Kidney (tissue), 14 donors: ENCODE measurements around the gene HRK. TPM values are rescaled to one million over a fixed set of nuclear protein-coding genes. Genes with fewer than 3 reads are reported as not detected.

Experiments used
- DNase-seq, 5 donors: peaks; one replicate each; pipeline ENCODE4 v3.0.0-alpha.2; 2013 to 2020
- FAIRE-seq: peaks from 2 replicates; lab custom pipeline; 2012; peaks lifted over from hg19 to GRCh38; lab: Jason Lieb, UNC
- H3K27ac ChIP-seq, 2 donors: one replicate each; pipeline ENCODE4 v1.7.0; 2013; ENCODE audit warnings: low read depth in 2 of 2, low read length in 2 of 2, inconsistent platforms in 1 of 2
- H3K27me3 ChIP-seq: one replicate; pipeline ENCODE4 v1.7.1; 2013; ENCODE audit warnings: low read length, inconsistent platforms; ENCODE audit not compliant: control insufficient read depth, insufficient read depth
- H3K36me3 ChIP-seq, 3 donors: one replicate each; pipeline versions ENCODE4 v1.7.0 to v1.7.1; 2013; ENCODE audit warnings: low read length in 3 of 3, control low read depth in 1 of 3, inconsistent platforms in 1 of 3; ENCODE audit not compliant: insufficient read depth in 3 of 3, control insufficient read depth in 2 of 3
- H3K4me1 ChIP-seq, 3 donors: one replicate each; pipeline versions ENCODE4 v1.7.0 to v1.7.1; 2013; ENCODE audit warnings: low read length in 3 of 3, inconsistent platforms in 1 of 3, low read depth in 1 of 3; ENCODE audit not compliant: control insufficient read depth in 2 of 3, insufficient read depth in 2 of 3
- H3K4me3 ChIP-seq, 3 donors: one replicate each; pipeline versions ENCODE4 v1.7.0 to v1.8.1; 2013; ENCODE audit warnings: low read length in 3 of 3, control low read depth in 1 of 3, inconsistent platforms in 1 of 3
- H3K9ac ChIP-seq, 3 donors: one replicate each; pipeline versions ENCODE4 v1.7.0 to v1.7.1; 2013; ENCODE audit warnings: low read length in 3 of 3, control low read depth in 1 of 3, inconsistent platforms in 1 of 3
- H3K9me3 ChIP-seq, 3 donors: one replicate each; pipeline versions ENCODE4 v1.7.0 to v1.7.1; 2013; ENCODE audit warnings: low read length in 3 of 3, control low read depth in 1 of 3, inconsistent platforms in 1 of 3; ENCODE audit not compliant: control insufficient read depth in 2 of 3, insufficient read depth in 1 of 3
- intact Hi-C: fragments of 100-400 bp; cut with DNase I; formaldehyde crosslinking; loops from one replicate; pipeline ENCODE4 v1.11.1; 2022
- polyA plus RNA-seq: library from polyadenylated mRNA; stranded (reverse); fragments of 350-450 nt; fragmentation: Illumina TruSeq; extraction: RNeasy Lipid Tissue Mini Kit (QIAGEN cat#74804); gene quantifications from one replicate; pipeline ENCODE4 v1.2.3, GENCODE V29; 2014; ENCODE audit warnings: low read depth, low replicate concordance; ENCODE audit not compliant: insufficient read depth
- total RNA-seq: library from RNA; stranded (reverse); fragmentation: NEBNext Ultra II Directional; extraction: Animal tissue kit (Norgen Biotek cat#: 25700); gene quantifications from one replicate; pipeline ENCODE4 v1.2.1, GENCODE V29; 2021
- TF ChIP-seq, protein P1 (sequence below): IDR thresholded peaks from 3 replicates; pipeline ENCODE4 v1.5.1; 2012; ENCODE audit warnings: mild to moderate bottlenecking, moderate library complexity, borderline replicate concordance; ENCODE audit not compliant: insufficient read depth; ENCODE audit errors: extremely low read depth
- donor health status: control.
- donor health status: control.
- donor health status: control.
- donor health status: control.
- donor health status: control.
- donor health status: DM: yes; HTN: yes; CAD: no.
- donor health status: Normal renal cell carcinoma (clear cell type).

Gene HRK
- total and polyA plus RNA-seq, 2 donors from 2014 or later, result 5.0 TPM; not detected in 1

- DNase-seq (no peak), FAIRE-seq (no peak)
- H3K9me3 ChIP-seq, result no peaks in the 10 kb centered on the region
- TF ChIP-seq, protein P1, sequence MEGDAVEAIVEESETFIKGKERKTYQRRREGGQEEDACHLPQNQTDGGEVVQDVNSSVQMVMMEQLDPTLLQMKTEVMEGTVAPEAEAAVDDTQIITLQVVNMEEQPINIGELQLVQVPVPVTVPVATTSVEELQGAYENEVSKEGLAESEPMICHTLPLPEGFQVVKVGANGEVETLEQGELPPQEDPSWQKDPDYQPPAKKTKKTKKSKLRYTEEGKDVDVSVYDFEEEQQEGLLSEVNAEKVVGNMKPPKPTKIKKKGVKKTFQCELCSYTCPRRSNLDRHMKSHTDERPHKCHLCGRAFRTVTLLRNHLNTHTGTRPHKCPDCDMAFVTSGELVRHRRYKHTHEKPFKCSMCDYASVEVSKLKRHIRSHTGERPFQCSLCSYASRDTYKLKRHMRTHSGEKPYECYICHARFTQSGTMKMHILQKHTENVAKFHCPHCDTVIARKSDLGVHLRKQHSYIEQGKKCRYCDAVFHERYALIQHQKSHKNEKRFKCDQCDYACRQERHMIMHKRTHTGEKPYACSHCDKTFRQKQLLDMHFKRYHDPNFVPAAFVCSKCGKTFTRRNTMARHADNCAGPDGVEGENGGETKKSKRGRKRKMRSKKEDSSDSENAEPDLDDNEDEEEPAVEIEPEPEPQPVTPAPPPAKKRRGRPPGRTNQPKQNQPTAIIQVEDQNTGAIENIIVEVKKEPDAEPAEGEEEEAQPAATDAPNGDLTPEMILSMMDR, result no peak
- H3K9ac ChIP-seq, result no peak overlapping the region
- intact Hi-C loops, result no loop called here
- no peak overlapping the region for H3K4me3 ChIP-seq
- no peaks in the 10 kb centered on the region for H3K4me1 ChIP-seq
- H3K36me3 ChIP-seq, result no peaks in the 10 kb centered on the region
- H3K27me3 ChIP-seq, result no peaks in the 10 kb centered on the region
- H3K27ac ChIP-seq, result no peak overlapping the region
Observed at GRCh38 chr12:116906285-116906684, 25.0 kb upstream of the HRK start.

GRCh38 chr12:116903818-116904217, 22.6 kb upstream of the HRK start:
- no peak for DNase-seq
- intact Hi-C loops, result no loop called here
- no peak overlapping the region for H3K27ac ChIP-seq
- TF ChIP-seq, protein P1, result no peak
- H3K36me3 ChIP-seq, result no peaks in the 10 kb centered on the region
- no peaks in the 10 kb centered on the region for H3K4me1 ChIP-seq
- no peak overlapping the region for H3K4me3 ChIP-seq
- no peak for FAIRE-seq
- H3K27me3 ChIP-seq, result no peaks in the 10 kb centered on the region
- no peaks in the 10 kb centered on the region for H3K9me3 ChIP-seq
- no peak overlapping the region for H3K9ac ChIP-seq

DNA sequence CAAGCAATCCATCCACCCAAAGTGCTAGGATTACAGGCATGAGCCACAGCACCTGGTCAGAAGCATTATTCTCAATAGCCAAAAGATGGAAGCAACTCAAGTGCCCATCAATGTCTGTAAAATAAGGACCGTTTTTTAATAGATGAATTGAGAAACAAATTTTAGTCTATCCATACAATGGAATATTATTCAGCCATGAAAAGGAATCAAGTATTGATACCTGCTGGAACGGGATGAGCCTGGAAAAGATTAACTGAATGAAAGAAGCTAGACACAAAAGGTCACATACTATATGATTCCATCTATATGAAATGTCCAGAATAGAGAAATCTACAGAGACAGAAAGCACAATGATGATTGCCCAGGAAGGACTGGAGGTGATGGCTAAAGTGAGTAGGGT, 20.4 kb upstream of the HRK start:
- H3K36me3 ChIP-seq, result no peaks in the 10 kb centered on the region
- no peak overlapping the region for H3K27ac ChIP-seq
- H3K9ac ChIP-seq, result no peak overlapping the region
- intact Hi-C loops, result no loop called here
- no peak overlapping the region for H3K4me3 ChIP-seq
- FAIRE-seq (no peak), DNase-seq (no peak)
- TF ChIP-seq, protein P1, result no peak
- no peaks in the 10 kb centered on the region for H3K9me3 ChIP-seq
- no peaks in the 10 kb centered on the region for H3K27me3 ChIP-seq
- H3K4me1 ChIP-seq, result no peaks in the 10 kb centered on the region

DNA sequence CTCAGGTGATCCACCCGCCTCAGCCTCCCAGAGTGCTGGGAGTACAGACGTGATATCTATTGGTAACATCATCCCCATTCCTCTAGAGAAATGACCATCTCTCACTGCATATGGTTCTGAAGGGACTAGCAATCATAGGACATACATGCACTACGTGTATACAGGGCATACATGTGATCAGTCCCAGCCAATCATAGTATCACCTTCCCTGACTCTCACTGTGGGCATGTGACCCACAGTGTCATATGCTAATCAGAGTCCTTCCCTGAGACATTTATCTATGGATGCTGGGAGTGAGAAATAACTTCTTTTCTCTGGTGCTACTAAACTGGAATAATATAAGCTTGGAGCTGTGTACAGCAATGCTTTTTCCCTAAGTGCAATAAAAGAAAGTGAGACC, 17.4 kb upstream of the HRK start:
- no peak for DNase-seq
- FAIRE-seq, result no peak
- Histone ChIP-seq H3K27ac (no peak overlapping the region), H3K4me3 (no peak overlapping the region), H3K36me3 (no peaks in the 10 kb centered on the region), H3K9me3 (no peaks in the 10 kb centered on the region), H3K9ac (no peak overlapping the region), H3K27me3 (no peaks in the 10 kb centered on the region), H3K4me1 (no peaks in the 10 kb centered on the region)
- TF ChIP-seq, protein P1, result no peak
- intact Hi-C loops, result no loop called here
